SK-N-SH (cell line): Measurements from ENCODE around the gene LAMA4. TPM values are rescaled to one million over a fixed set of nuclear protein-coding genes. Genes with fewer than 3 reads are reported as not detected.

Experiments used
- CTCF ChIA-PET: fragments of 300-600, 350-600 bp; formaldehyde crosslinking; extraction: SDS; loops from one replicate; lab custom pipeline; 2021; lab: Yijun Ruan, JAX
- POLR2A ChIA-PET: fragments of 350-600 bp; sonication (Branson Sonifier 250); formaldehyde crosslinking; extraction: SDS; loops from one replicate; lab custom pipeline; 2020; ENCODE audit warnings: antibody characterized with exemption, inconsistent platforms; lab: Yijun Ruan, JAX
- DNase-seq: peaks from one replicate; pipeline ENCODE4 v3.0.0; 2012
- H2AFZ ChIP-seq: fragments of 200-600 bp; sonication (generic); 2 replicates; pipeline ENCODE4 v1.8.1; 2016; ENCODE audit warnings: antibody characterized with exemption, mild to moderate bottlenecking, low read depth
- H3F3A ChIP-seq: fragments of 200-600 bp; sonication (generic); replicated peaks from 2 replicates; pipeline ENCODE3; 2016; ENCODE audit warnings: antibody characterized with exemption, mild to moderate bottlenecking; ENCODE audit not compliant: insufficient read depth
- H3K27ac ChIP-seq, 2 experiments: fragments of 200-500 bp in 1 of 2; fragments of 200-600 bp in 1 of 2; sonication (Bioruptor generic) in 1 of 2; sonication (generic), shearing (Covaris generic) in 1 of 2; 2 replicates each; pipeline versions ENCODE4 v1.5.1 to v1.6.1; 2014 to 2016; ENCODE audit warnings: low read depth in 2 of 2, inconsistent platforms in 1 of 2, low read length in 1 of 2, mild to moderate bottlenecking in 1 of 2, mixed read lengths in 1 of 2
- H3K27me3 ChIP-seq: fragments of 200-600 bp; sonication (generic), shearing (Covaris generic); 2 replicates; pipeline ENCODE4 v1.6.1; 2016; ENCODE audit warnings: mixed run types; ENCODE audit not compliant: insufficient read depth
- H3K36me3 ChIP-seq, 2 experiments: fragments of 200-500 bp in 1 of 2; fragments of 200-600 bp in 1 of 2; sonication (Bioruptor generic) in 1 of 2; sonication (generic) in 1 of 2; replicated peaks in 1 of 2; 2 replicates each; pipeline versions ENCODE3 to v1.5.1; 2014 to 2016; ENCODE audit warnings: low read length in 1 of 2, mild to moderate bottlenecking in 1 of 2; ENCODE audit not compliant: insufficient read depth in 2 of 2, control insufficient read depth in 1 of 2
- H3K4me1 ChIP-seq, 2 experiments: fragments of 200-500 bp in 1 of 2; fragments of 200-600 bp in 1 of 2; sonication (Bioruptor generic) in 1 of 2; sonication (generic), shearing (Covaris generic) in 1 of 2; 2 replicates each; pipeline versions ENCODE4 v1.5.1 to v1.6.1; 2014 to 2016; ENCODE audit warnings: low read depth in 1 of 2, low read length in 1 of 2, mixed run types in 1 of 2; ENCODE audit not compliant: insufficient read depth in 2 of 2, control insufficient read depth in 1 of 2
- H3K4me2 ChIP-seq: fragments of 200-600 bp; sonication (generic), shearing (Covaris generic); 2 replicates; pipeline ENCODE4 v1.6.1; 2017; ENCODE audit warnings: mixed run types
- H3K4me3 ChIP-seq, 2 experiments: fragments of 200-500 bp in 1 of 2; fragments of 200-600 bp in 1 of 2; sonication (Bioruptor generic) in 1 of 2; sonication (generic), shearing (Covaris generic) in 1 of 2; 2 replicates each; pipeline versions ENCODE4 v1.5.1 to v1.8.1; 2014 to 2016; ENCODE audit warnings: low read depth in 2 of 2, inconsistent platforms in 1 of 2, low read length in 1 of 2, mild to moderate bottlenecking in 1 of 2, mixed read lengths in 1 of 2, moderate library complexity in 1 of 2
- H3K79me2 ChIP-seq: fragments of 200-600 bp; sonication (generic); 2 replicates; pipeline ENCODE4 v1.8.1; 2017; ENCODE audit warnings: mild to moderate bottlenecking; ENCODE audit not compliant: insufficient read depth
- H3K9ac ChIP-seq: fragments of 200-600 bp; sonication (generic); 2 replicates; pipeline ENCODE4 v1.6.1; 2017; ENCODE audit warnings: mixed run types
- H3K9me2 ChIP-seq: fragments of 200-600 bp; sonication (generic); 2 replicates; pipeline ENCODE4 v1.6.1; 2017; ENCODE audit warnings: mixed run types
- H3K9me3 ChIP-seq: fragments of 200-600 bp; sonication (generic); 2 replicates; pipeline ENCODE4 v1.6.1; 2017; ENCODE audit warnings: mixed run types, mild to moderate bottlenecking, moderate library complexity
- H4K20me1 ChIP-seq: fragments of 200-600 bp; sonication (generic); 2 replicates; pipeline ENCODE4 v1.6.1; 2017; ENCODE audit warnings: mild to moderate bottlenecking, mixed run types; ENCODE audit not compliant: insufficient read depth
- CHD2 ChIP-seq: fragments of 150-350 bp; IDR thresholded peaks from 2 replicates; pipeline ENCODE4 v1.6.1; 2018; ENCODE audit warnings: low read length; ENCODE audit not compliant: partially characterized antibody
- ELF1 ChIP-seq: IDR thresholded peaks from 2 replicates; pipeline ENCODE4 v1.4.0; 2012
- EP300 ChIP-seq, 2 experiments: IDR thresholded peaks; 2 replicates each; pipeline versions ENCODE4 v1.4.0 to v1.6.1; 2012; ENCODE audit warnings: borderline replicate concordance in 1 of 2, low read depth in 1 of 2, low read length in 1 of 2
- FOSL2 ChIP-seq: IDR thresholded peaks from 2 replicates; pipeline ENCODE4 v1.4.0; 2012; ENCODE audit warnings: low read depth, mild to moderate bottlenecking, moderate library complexity, borderline replicate concordance
- FOXJ3 ChIP-seq: sonication (generic); formaldehyde crosslinking; IDR thresholded peaks from 2 replicates; pipeline ENCODE4 v1.5.1; 2020; ENCODE audit warnings: mild to moderate bottlenecking, missing genetic modification reagents
- GABPA ChIP-seq: IDR thresholded peaks from 2 replicates; pipeline ENCODE4 v1.4.0; 2012; ENCODE audit warnings: low read depth, mild to moderate bottlenecking
- MEF2A ChIP-seq: IDR thresholded peaks from 2 replicates; pipeline ENCODE4 v1.4.0; 2012; ENCODE audit warnings: low read depth, borderline replicate concordance
- NRF1 ChIP-seq: IDR thresholded peaks from 2 replicates; pipeline ENCODE4 v1.6.1; 2012; ENCODE audit warnings: low read depth, mild to moderate bottlenecking, low read length
- RAD21 ChIP-seq: IDR thresholded peaks from 2 replicates; pipeline ENCODE4 v1.6.1; 2012; ENCODE audit warnings: mild to moderate bottlenecking, low read length
- RCOR1 ChIP-seq: fragments of 150-350 bp; IDR thresholded peaks from 2 replicates; pipeline ENCODE4 v1.6.1; 2017; ENCODE audit warnings: antibody characterized with exemption, low read length
- RFX5 ChIP-seq: IDR thresholded peaks from 2 replicates; pipeline ENCODE4 v1.6.1; 2012; ENCODE audit warnings: mild to moderate bottlenecking, improper control_type of control experiment, low read length
- RXRA ChIP-seq: IDR thresholded peaks from 2 replicates; pipeline ENCODE4 v1.4.0; 2012; ENCODE audit warnings: low read depth, mild to moderate bottlenecking, borderline replicate concordance
- SIN3A ChIP-seq: IDR thresholded peaks from 2 replicates; pipeline ENCODE4 v1.6.1; 2012; ENCODE audit warnings: low read depth, mild to moderate bottlenecking, low read length, moderate library complexity, borderline replicate concordance
- SMC3 ChIP-seq: IDR thresholded peaks from 2 replicates; pipeline ENCODE4 v1.6.1; 2012; ENCODE audit warnings: low read depth, low read length, improper control_type of control experiment
- TCF12 ChIP-seq: IDR thresholded peaks from 2 replicates; pipeline ENCODE4 v1.4.0; 2012
- TEAD4 ChIP-seq: IDR thresholded peaks from 2 replicates; pipeline ENCODE4 v1.4.0; 2012; ENCODE audit warnings: mild to moderate bottlenecking, borderline replicate concordance; ENCODE audit not compliant: insufficient read depth
- WGBS: methylation state at CpG from one replicate; pipeline ENCODE4 v1.1.6; 2017; ENCODE audit warnings: low lambda C conversion rate; 5-methylcytosine and 5-hydroxymethylcytosine counted together
- polyA plus RNA-seq, 3 experiments: library from polyadenylated mRNA; depleted of rRNA; stranded (reverse); fragments of >200 nt; gene quantifications; 2 replicates each; pipeline ENCODE4 v1.2.3, GENCODE V29; 2012
- TF ChIP-seq, protein P1 (sequence below): IDR thresholded peaks from 2 replicates; pipeline ENCODE4 v1.6.1; 2012; ENCODE audit warnings: mild to moderate bottlenecking, low read depth, low read length, moderate library complexity
- TF ChIP-seq, protein P2 (sequence below): fragments of 200-600 bp; sonication (generic); IDR thresholded peaks from 2 replicates; pipeline ENCODE4 v1.6.1; 2017; ENCODE audit warnings: antibody characterized with exemption, mild to moderate bottlenecking, moderate library complexity
- TF ChIP-seq, protein P3 (sequence below): fragments of 150-350 bp; IDR thresholded peaks from 2 replicates; pipeline ENCODE4 v1.6.1; 2016; ENCODE audit warnings: mild to moderate bottlenecking, low read depth, low read length
- TF ChIP-seq, protein P4 (sequence below): fragments of 150-350 bp; IDR thresholded peaks from 2 replicates; pipeline ENCODE4 v1.6.1; 2017; ENCODE audit warnings: antibody characterized with exemption, low read length, low read depth, borderline replicate concordance

The LAMA4 gene
- polyA plus RNA-seq, 1 of the 3 experiments (the other 2 are of a cell fraction), result 9.4 TPM

DNA sequence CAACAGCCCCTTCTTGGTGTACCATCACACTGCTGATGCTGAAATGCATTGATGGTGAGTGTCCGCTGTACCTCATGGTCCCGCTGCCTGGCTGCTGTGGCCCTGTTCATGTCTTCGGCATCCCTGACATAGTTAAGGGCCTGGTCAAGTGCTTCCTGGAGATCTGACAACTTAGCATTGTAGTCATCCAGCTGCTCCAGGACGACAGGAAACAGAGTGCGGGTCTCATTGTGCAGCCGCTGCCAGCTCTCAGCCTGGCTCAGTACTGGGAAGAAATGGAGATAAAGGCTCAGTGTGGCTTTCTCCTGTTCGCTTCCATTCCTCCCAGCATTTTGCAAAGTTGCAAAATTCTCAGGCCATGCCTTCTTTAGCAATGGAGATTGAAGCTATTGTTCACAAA lies 81.8 kb downstream of the LAMA4 start:
- Histone ChIP-seq H3K4me1 (no peaks in the 10 kb centered on the region), H3K9ac (no peak overlapping the region), H3K4me2 (no peak overlapping the region), H3K9me3 (no peaks in the 10 kb centered on the region), H4K20me1 (no peaks in the 10 kb centered on the region), H3K4me3 (no peak overlapping the region), H2AFZ (no peak overlapping the region), H3K79me2 (no peaks in the 10 kb centered on the region), H3K27me3 (no peaks in the 10 kb centered on the region), H3F3A (no peaks in the 10 kb centered on the region), H3K9me2 (no peaks in the 10 kb centered on the region), H3K27ac (no peak overlapping the region), H3K36me3 (peaks cover 0 to 18% of the 10 kb centered on the region in 2 experiments)
- ChIA-PET CTCF (interaction anchor here (0.6 to 3.1 kb wide), 5 partner anchors 8 to 570 kb away, joined by 3 to 24 read pairs (median 4); no protein-coding TSS in a partner anchor), POLR2A (interaction anchor here (0.6 kb wide), 1 partner anchor 100 kb away, joined by 3 read pairs; no protein-coding TSS in a partner anchor)
- 88% methylated on average over 7 of the region's 7 CpGs for WGBS
- TF ChIP-seq, protein P1, sequence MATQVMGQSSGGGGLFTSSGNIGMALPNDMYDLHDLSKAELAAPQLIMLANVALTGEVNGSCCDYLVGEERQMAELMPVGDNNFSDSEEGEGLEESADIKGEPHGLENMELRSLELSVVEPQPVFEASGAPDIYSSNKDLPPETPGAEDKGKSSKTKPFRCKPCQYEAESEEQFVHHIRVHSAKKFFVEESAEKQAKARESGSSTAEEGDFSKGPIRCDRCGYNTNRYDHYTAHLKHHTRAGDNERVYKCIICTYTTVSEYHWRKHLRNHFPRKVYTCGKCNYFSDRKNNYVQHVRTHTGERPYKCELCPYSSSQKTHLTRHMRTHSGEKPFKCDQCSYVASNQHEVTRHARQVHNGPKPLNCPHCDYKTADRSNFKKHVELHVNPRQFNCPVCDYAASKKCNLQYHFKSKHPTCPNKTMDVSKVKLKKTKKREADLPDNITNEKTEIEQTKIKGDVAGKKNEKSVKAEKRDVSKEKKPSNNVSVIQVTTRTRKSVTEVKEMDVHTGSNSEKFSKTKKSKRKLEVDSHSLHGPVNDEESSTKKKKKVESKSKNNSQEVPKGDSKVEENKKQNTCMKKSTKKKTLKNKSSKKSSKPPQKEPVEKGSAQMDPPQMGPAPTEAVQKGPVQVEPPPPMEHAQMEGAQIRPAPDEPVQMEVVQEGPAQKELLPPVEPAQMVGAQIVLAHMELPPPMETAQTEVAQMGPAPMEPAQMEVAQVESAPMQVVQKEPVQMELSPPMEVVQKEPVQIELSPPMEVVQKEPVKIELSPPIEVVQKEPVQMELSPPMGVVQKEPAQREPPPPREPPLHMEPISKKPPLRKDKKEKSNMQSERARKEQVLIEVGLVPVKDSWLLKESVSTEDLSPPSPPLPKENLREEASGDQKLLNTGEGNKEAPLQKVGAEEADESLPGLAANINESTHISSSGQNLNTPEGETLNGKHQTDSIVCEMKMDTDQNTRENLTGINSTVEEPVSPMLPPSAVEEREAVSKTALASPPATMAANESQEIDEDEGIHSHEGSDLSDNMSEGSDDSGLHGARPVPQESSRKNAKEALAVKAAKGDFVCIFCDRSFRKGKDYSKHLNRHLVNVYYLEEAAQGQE, result no peak
- TF ChIP-seq FOSL2 (no peak), SIN3A (no peak), RXRA (no peak), RFX5 (no peak), NRF1 (no peak), SMC3 (no peak), FOXJ3 (CRISPR knock-in tag) (no peak), EP300 (IDR thresholded peaks at IDR 0.05; ENCODE audit: borderline replicate concordance in 1 of 2, low read depth in 1 of 2, low read length in 1 of 2) (no peak), CHD2 (no peak), TEAD4 (no peak), ELF1 (no peak), RAD21 (no peak), GABPA (no peak), TCF12 (no peak), MEF2A (no peak), RCOR1 (no peak)
- TF ChIP-seq, protein P2, sequence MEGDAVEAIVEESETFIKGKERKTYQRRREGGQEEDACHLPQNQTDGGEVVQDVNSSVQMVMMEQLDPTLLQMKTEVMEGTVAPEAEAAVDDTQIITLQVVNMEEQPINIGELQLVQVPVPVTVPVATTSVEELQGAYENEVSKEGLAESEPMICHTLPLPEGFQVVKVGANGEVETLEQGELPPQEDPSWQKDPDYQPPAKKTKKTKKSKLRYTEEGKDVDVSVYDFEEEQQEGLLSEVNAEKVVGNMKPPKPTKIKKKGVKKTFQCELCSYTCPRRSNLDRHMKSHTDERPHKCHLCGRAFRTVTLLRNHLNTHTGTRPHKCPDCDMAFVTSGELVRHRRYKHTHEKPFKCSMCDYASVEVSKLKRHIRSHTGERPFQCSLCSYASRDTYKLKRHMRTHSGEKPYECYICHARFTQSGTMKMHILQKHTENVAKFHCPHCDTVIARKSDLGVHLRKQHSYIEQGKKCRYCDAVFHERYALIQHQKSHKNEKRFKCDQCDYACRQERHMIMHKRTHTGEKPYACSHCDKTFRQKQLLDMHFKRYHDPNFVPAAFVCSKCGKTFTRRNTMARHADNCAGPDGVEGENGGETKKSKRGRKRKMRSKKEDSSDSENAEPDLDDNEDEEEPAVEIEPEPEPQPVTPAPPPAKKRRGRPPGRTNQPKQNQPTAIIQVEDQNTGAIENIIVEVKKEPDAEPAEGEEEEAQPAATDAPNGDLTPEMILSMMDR, result no peak
- TF ChIP-seq, protein P3, sequence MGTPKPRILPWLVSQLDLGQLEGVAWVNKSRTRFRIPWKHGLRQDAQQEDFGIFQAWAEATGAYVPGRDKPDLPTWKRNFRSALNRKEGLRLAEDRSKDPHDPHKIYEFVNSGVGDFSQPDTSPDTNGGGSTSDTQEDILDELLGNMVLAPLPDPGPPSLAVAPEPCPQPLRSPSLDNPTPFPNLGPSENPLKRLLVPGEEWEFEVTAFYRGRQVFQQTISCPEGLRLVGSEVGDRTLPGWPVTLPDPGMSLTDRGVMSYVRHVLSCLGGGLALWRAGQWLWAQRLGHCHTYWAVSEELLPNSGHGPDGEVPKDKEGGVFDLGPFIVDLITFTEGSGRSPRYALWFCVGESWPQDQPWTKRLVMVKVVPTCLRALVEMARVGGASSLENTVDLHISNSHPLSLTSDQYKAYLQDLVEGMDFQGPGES, result no peak
- TF ChIP-seq, protein P4, sequence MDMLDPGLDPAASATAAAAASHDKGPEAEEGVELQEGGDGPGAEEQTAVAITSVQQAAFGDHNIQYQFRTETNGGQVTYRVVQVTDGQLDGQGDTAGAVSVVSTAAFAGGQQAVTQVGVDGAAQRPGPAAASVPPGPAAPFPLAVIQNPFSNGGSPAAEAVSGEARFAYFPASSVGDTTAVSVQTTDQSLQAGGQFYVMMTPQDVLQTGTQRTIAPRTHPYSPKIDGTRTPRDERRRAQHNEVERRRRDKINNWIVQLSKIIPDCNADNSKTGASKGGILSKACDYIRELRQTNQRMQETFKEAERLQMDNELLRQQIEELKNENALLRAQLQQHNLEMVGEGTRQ, result no peak
- DNase-seq, result no peak
